A549 (cell line): ENCODE results near the gene TEX9. TPM values are rescaled to one million over a fixed set of nuclear protein-coding genes. Genes with fewer than 3 reads are reported as not detected.
A peak's percentile ranks its signal among the peaks of the same experiment; 100 is the strongest.

Source experiments
- ATAC-seq, 2 experiments: fragments of 200-7000 bp in 1 of 2; fragments of >200 bp in 1 of 2; cut with Nextera tagmentation in 1 of 2; cut with Tn5 transposase in 1 of 2; 3 replicates each; pipeline versions ENCODE4 v1.8.0 to v1.9.1; 2018 to 2020; ENCODE audit warnings: mild to moderate bottlenecking in 1 of 2, moderate library complexity in 1 of 2
- CTCF ChIA-PET: fragments of 300-600 bp; sonication (Branson Sonifier 250); formaldehyde crosslinking; extraction: SDS; loops from one replicate; lab custom pipeline; 2021; ENCODE audit warnings: antibody characterized with exemption, inconsistent platforms; lab: Yijun Ruan, JAX
- POLR2A ChIA-PET: fragments of 350-600 bp; formaldehyde crosslinking; extraction: SDS; loops from one replicate; lab custom pipeline; 2021; ENCODE audit warnings: antibody characterized with exemption, inconsistent platforms; lab: Yijun Ruan, JAX
- DNase-seq, 2 experiments: peaks; one replicate each; pipeline versions ENCODE4 v3.0.0 to v3.0.0-alpha.2; 2011 to 2016; ENCODE audit warnings: low read depth in 1 of 2, low spot score in 1 of 2
- FAIRE-seq: peaks from 2 replicates; lab custom pipeline; 2011; peaks lifted over from hg19 to GRCh38; lab: Jason Lieb, UNC
- H3K27ac ChIP-seq, 2 experiments: fragments of >200 bp; sonication (Bioruptor Twin); formaldehyde crosslinking; 3 replicates each; pipeline ENCODE4 v1.5.1; 2016 to 2017
- H3K4me1 ChIP-seq: fragments of >200 bp; sonication (Bioruptor Twin); formaldehyde crosslinking; 3 replicates; pipeline ENCODE4 v1.6.1; 2016
- H3K4me2 ChIP-seq: fragments of >200 bp; sonication (Bioruptor Twin); formaldehyde crosslinking; 3 replicates; pipeline ENCODE4 v1.6.1; 2016
- H3K4me3 ChIP-seq: fragments of >200 bp; sonication (Bioruptor Twin); formaldehyde crosslinking; 3 replicates; pipeline ENCODE4 v1.5.1; 2016
- H3K9me3 ChIP-seq: fragments of >200 bp; sonication (Bioruptor Twin); formaldehyde crosslinking; 3 replicates; pipeline ENCODE4 v1.6.1; 2016
- BHLHE40 ChIP-seq: IDR thresholded peaks from 2 replicates; pipeline ENCODE4 v1.6.1; 2012; ENCODE audit warnings: low read depth, low read length, inconsistent platforms
- CEBPB ChIP-seq, 2 experiments: fragments of >200 bp in 1 of 2; sonication (Bioruptor Twin) in 1 of 2; formaldehyde crosslinking in 1 of 2; IDR thresholded peaks; 2 replicates each; pipeline ENCODE4 v1.6.1; 2012 to 2016
- CHD4 ChIP-seq: fragments of 200-600 bp; sonication (generic); IDR thresholded peaks from 2 replicates; pipeline ENCODE4 v1.6.1; 2016; ENCODE audit warnings: antibody characterized with exemption, mild to moderate bottlenecking, borderline replicate concordance
- EHF ChIP-seq: fragments of 250-450 bp; sonication (Bioruptor Pico); IDR thresholded peaks from 2 replicates; pipeline ENCODE4 v1.5.0; 2020; ENCODE audit warnings: mild to moderate bottlenecking
- FOSB ChIP-seq: fragments of 250-450 bp; sonication (Bioruptor Pico); IDR thresholded peaks from 2 replicates; pipeline ENCODE4 v1.5.0; 2020; ENCODE audit warnings: mild to moderate bottlenecking, moderate library complexity
- FOSL2 ChIP-seq, 2 experiments: fragments of 450-650 bp in 1 of 2; fragments of >200 bp in 1 of 2; sonication (Bioruptor Twin) in 1 of 2; formaldehyde crosslinking; IDR thresholded peaks; 2 replicates each; pipeline versions ENCODE4 v1.5.0 to v1.6.1; 2016 to 2020; ENCODE audit warnings: mild to moderate bottlenecking in 1 of 2, moderate library complexity in 1 of 2
- HEYL ChIP-seq: fragments of 250-450 bp; sonication (Bioruptor Pico); IDR thresholded peaks from 2 replicates; pipeline ENCODE4 v1.8.0; 2021; ENCODE audit warnings: mild to moderate bottlenecking, moderate library complexity
- HOXB13 ChIP-seq: fragments of 250-450 bp; sonication (Bioruptor Pico); IDR thresholded peaks from 2 replicates; pipeline ENCODE4 v1.5.0; 2020; ENCODE audit warnings: low read depth, mild to moderate bottlenecking, moderate library complexity
- JUN ChIP-seq, 2 experiments: fragments of >200 bp; sonication (Bioruptor Twin); formaldehyde crosslinking; IDR thresholded peaks; 2 replicates in 1 of 2; 3 replicates in 1 of 2; pipeline ENCODE4 v1.6.1; 2016 to 2017
- KDM5A ChIP-seq: fragments of 200-600 bp; sonication (generic); IDR thresholded peaks from 2 replicates; pipeline ENCODE4 v1.6.1; 2016; ENCODE audit warnings: antibody characterized with exemption, mild to moderate bottlenecking
- MAZ ChIP-seq: fragments of 150-350 bp; IDR thresholded peaks from 2 replicates; pipeline ENCODE4 v1.6.1; 2014; ENCODE audit warnings: antibody characterized with exemption, low read depth, low read length, borderline replicate concordance
- NR3C1 ChIP-seq: fragments of >200 bp; sonication (Bioruptor Twin); formaldehyde crosslinking; IDR thresholded peaks from 3 replicates; pipeline ENCODE4 v1.6.1; 2017
- POLR2AphosphoS2 ChIP-seq: conservative IDR thresholded peaks from 2 replicates; pipeline ENCODE4 v1.6.1; 2012; ENCODE audit warnings: low read length, improper control_type of control experiment, inconsistent platforms
- RAD21 ChIP-seq, 2 experiments: fragments of >200 bp in 1 of 2; sonication (Bioruptor Twin) in 1 of 2; formaldehyde crosslinking in 1 of 2; IDR thresholded peaks in 1 of 2; conservative IDR thresholded peaks in 1 of 2; 2 replicates in 1 of 2; 3 replicates in 1 of 2; pipeline ENCODE4 v1.6.1; 2012 to 2018; ENCODE audit warnings: inconsistent platforms in 1 of 2
- RCOR1 ChIP-seq: fragments of 150-350 bp; IDR thresholded peaks from 2 replicates; pipeline ENCODE4 v1.6.1; 2014; ENCODE audit warnings: antibody characterized with exemption, low read length, low read depth
- RNF2 ChIP-seq: fragments of 200-600 bp; sonication (generic); IDR thresholded peaks from 2 replicates; pipeline ENCODE4 v1.6.1; 2016; ENCODE audit warnings: low read depth, mild to moderate bottlenecking, antibody characterized with exemption, moderate library complexity, borderline replicate concordance
- SMC3 ChIP-seq: fragments of >200 bp; sonication (Bioruptor Twin); formaldehyde crosslinking; IDR thresholded peaks from 3 replicates; pipeline ENCODE4 v1.6.1; 2018; ENCODE audit warnings: inconsistent platforms
- ZFP36 ChIP-seq: fragments of 450-650 bp; IDR thresholded peaks from 2 replicates; pipeline ENCODE4 v1.6.1; 2014; ENCODE audit warnings: borderline replicate concordance; ENCODE audit not compliant: partially characterized antibody
- ZSCAN20 ChIP-seq: fragments of 250-450 bp; sonication (Bioruptor Pico); IDR thresholded peaks from 2 replicates; pipeline ENCODE4 v1.8.0; 2022; ENCODE audit warnings: mild to moderate bottlenecking, moderate library complexity
- WGBS: methylation state at CpG from one replicate; pipeline ENCODE4 v1.1.6; 2017; ENCODE audit errors: missing lambda C conversion rate; 5-methylcytosine and 5-hydroxymethylcytosine counted together
- polyA plus RNA-seq, 4 experiments: library from polyadenylated mRNA; depleted of rRNA in 3 of 4; stranded (reverse); fragments of >200 nt; fragmentation: RNase III in 1 of 4; extraction: RNeasy Plus Mini Kit Qiagen cat#74134 plus additional on column Dnase treatment in 1 of 4; gene quantifications; 2 replicates in 3 of 4; 3 replicates in 1 of 4; pipeline ENCODE4 v1.2.3, GENCODE V29; 2011 to 2017
- TF ChIP-seq, protein P1 (sequence below): IDR thresholded peaks from 2 replicates; pipeline ENCODE4 v1.6.1; 2012
- TF ChIP-seq, protein P2 (sequence below): fragments of >200 bp; sonication (Bioruptor Twin); formaldehyde crosslinking; IDR thresholded peaks from 3 replicates; pipeline ENCODE4 v1.5.1; 2016
- TF ChIP-seq, protein P3 (sequence below): fragments of 250-450 bp; sonication (Bioruptor Pico); IDR thresholded peaks from 2 replicates; pipeline ENCODE4 v1.5.0; 2021; ENCODE audit warnings: mild to moderate bottlenecking, moderate library complexity, borderline replicate concordance

The TEX9 gene
- polyA plus RNA-seq, 2 of the 4 experiments (the other 2 are of a cell fraction): 7.7 to 13.3 TPM

DNA sequence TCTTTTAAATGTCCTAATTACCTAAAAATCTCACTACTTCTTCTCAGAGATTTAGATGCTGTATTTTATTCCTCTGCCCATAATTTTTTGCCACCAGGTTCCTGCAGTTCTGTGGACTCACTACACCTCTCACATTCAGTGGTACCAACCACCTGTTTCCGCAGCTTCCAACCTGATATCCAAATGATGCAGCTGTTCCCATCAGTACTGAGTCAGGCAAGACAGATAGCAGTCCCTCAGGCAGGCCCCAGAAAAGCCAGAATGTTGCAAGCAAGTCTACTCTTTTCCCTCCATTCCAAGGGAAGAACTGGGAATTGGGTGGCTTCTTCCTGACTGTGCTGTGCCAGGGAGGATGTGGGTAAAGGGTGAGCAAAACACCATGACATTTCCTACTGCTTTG lies 60.8 kb downstream of the TEX9 start:
- Histone ChIP-seq H3K9me3 (no peaks in the 10 kb centered on the region), H3K4me2 (no peak overlapping the region), H3K4me3 (no peak overlapping the region), H3K4me1 (no peaks in the 10 kb centered on the region), H3K27ac (no peak overlapping the region)
- no peak for FAIRE-seq
- ChIA-PET CTCF (interaction anchor here (0.6 to 7.2 kb wide), 4 partner anchors 11 to 409 kb away, joined by 3 to 45 read pairs (median 4); no protein-coding TSS in a partner anchor), POLR2A (no interaction called here)
- no peak for ATAC-seq
- DNase-seq: no peak
- TF ChIP-seq ZFP36: no peak
- WGBS: 97% methylated on average over 1 of the region's 1 CpG

DNA sequence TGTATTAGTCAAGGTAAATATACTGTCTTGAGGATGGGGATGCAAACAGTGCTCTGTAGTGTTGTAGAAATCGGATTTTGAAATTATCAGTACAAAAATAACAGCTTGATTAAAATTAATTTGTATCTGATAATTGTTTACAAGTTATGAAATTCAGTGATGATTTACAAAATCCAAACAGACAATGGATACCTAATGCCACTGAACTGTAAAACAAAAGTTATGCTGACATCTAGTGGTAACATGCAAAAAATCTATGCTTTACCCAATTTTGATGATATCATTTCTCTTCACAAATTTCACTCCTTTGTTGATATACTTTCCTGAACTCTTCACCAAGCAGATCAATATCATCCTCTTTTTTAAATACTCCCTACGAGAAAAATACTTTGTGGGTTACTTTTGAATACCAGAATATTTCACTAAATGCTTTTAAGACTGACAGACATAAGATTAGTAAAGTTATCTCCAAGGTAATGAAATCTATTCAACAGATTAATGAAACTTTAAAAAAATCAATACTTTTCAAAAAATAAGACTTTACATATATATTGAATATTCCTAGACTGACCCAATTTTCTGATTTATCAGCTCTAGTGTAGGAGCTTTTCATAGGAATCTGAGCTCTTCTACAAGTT lies 63.7 kb downstream of the TEX9 start:
- peak; percentile 99 for FAIRE-seq

DNA sequence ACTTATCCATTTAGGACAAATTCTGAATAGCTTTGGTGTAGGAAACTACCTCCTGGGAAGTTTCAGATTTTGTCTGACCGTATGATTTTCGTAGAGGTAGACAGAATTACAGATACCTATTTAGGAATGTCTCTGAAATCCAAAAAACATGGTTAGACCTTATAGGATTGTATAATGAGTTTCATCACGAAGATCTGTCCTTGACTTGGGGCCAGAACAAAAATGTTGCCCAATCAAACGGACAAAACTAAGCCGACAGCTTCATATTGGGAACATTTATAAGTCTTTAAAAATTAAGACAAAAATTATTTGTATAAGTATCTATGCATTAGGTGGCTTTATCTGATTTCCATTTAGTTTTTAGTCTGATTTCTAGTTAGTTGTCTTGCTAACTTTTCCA lies 67.1 kb downstream of the TEX9 start:
- ChIA-PET CTCF (interaction anchor here (1.3 kb wide), 1 partner anchor 187 kb away, joined by 3 read pairs; no protein-coding TSS in a partner anchor), POLR2A (no interaction called here)
- no peak overlapping the region for H3K4me2 ChIP-seq
- no peak overlapping the region for H3K4me3 ChIP-seq
- DNase-seq (no peak), ATAC-seq (no peak), FAIRE-seq (no peak)
- no peaks in the 10 kb centered on the region for H3K9me3 ChIP-seq
- H3K4me1 ChIP-seq: no peaks in the 10 kb centered on the region
- WGBS: 85% methylated on average over 5 of the region's 5 CpGs
- no peak overlapping the region for H3K27ac ChIP-seq
- no peak for TF ChIP-seq ZSCAN20
- TF ChIP-seq, protein P1, sequence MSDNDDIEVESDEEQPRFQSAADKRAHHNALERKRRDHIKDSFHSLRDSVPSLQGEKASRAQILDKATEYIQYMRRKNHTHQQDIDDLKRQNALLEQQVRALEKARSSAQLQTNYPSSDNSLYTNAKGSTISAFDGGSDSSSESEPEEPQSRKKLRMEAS: no peak
- TF ChIP-seq HEYL (CRISPR knock-in tag): no peak

More for the DNA sequence above, 63.7 kb downstream of the TEX9 start:
- under 1% methylated on average over 2 of the region's 2 CpGs for WGBS
- Histone ChIP-seq H3K4me2 (no peak overlapping the region), H3K4me1 (no peaks in the 10 kb centered on the region), H3K27ac (no peak overlapping the region), H3K4me3 (no peak overlapping the region), H3K9me3 (no peaks in the 10 kb centered on the region)
- peak; percentile 76; a peak in 5 of 6 replicates for ATAC-seq
- peak; percentile 45 to 47 for DNase-seq
- ChIA-PET POLR2A (no interaction called here), CTCF (interaction anchor here (0.5 to 7.2 kb wide), 22 partner anchors 9 to 790 kb away, joined by 3 to 45 read pairs (median 4); no protein-coding TSS in a partner anchor)
- TF ChIP-seq RAD21 (conservative IDR thresholded peaks at IDR 0.05 in 1 of 2, IDR thresholded peaks at IDR 0.05 in 1 of 2) (peak; percentile 82 to 83), SMC3 (peak; percentile 54), FOSL2 (IDR thresholded peaks at IDR 0.05) (no peak), FOSL2 (CRISPR knock-in tag; IDR thresholded peaks at IDR 0.05) (no peak), RNF2 (no peak)
- TF ChIP-seq, protein P2, sequence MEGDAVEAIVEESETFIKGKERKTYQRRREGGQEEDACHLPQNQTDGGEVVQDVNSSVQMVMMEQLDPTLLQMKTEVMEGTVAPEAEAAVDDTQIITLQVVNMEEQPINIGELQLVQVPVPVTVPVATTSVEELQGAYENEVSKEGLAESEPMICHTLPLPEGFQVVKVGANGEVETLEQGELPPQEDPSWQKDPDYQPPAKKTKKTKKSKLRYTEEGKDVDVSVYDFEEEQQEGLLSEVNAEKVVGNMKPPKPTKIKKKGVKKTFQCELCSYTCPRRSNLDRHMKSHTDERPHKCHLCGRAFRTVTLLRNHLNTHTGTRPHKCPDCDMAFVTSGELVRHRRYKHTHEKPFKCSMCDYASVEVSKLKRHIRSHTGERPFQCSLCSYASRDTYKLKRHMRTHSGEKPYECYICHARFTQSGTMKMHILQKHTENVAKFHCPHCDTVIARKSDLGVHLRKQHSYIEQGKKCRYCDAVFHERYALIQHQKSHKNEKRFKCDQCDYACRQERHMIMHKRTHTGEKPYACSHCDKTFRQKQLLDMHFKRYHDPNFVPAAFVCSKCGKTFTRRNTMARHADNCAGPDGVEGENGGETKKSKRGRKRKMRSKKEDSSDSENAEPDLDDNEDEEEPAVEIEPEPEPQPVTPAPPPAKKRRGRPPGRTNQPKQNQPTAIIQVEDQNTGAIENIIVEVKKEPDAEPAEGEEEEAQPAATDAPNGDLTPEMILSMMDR: peak; percentile 80

DNA sequence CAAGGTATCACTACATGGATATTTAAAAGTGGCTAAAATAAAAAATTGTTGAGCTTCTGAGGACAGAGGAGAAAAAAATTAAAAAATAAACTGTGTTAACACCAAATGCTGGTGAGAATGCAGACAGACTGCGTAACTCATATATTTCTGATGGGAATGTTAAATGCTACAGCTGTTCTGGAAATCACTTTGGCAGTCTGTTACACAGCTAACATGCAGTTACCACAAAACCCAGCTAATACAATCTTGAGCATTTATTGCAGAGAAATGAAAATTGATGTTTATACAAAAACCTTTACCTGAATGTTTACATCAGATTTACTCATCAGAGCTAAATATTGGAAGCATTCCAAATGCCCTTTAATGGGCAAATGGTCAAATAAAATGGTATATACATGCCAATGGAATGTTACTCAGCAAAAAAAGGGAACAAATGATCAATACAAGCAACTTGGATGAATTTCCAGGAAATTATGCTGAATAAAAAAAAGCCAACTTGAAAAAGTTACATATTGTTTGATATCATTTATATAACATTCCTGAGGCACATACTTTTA lies 75.1 kb downstream of the TEX9 start:
- ChIA-PET POLR2A (no interaction called here), CTCF (interaction anchor here (0.8 to 1.1 kb wide), 4 partner anchors 14 to 195 kb away, joined by 3 to 4 read pairs (median 4); no protein-coding TSS in a partner anchor)
- Histone ChIP-seq H3K4me2 (no peak overlapping the region), H3K4me1 (no peaks in the 10 kb centered on the region), H3K9me3 (no peaks in the 10 kb centered on the region), H3K27ac (no peak overlapping the region), H3K4me3 (no peak overlapping the region)
- DNase-seq (no peak), FAIRE-seq (peak; percentile 18), ATAC-seq (no peak)
- WGBS: 98% methylated on average over 1 of the region's 1 CpG
- no peak for TF ChIP-seq NR3C1
- TF ChIP-seq, protein P2: no peak
- TF ChIP-seq EHF (CRISPR knock-in tag): no peak
- no peak for TF ChIP-seq HOXB13 (CRISPR knock-in tag)
- TF ChIP-seq CEBPB (IDR thresholded peaks at IDR 0.05): no peak
- no peak for TF ChIP-seq RCOR1
- no peak for TF ChIP-seq POLR2AphosphoS2
- TF ChIP-seq JUN (IDR thresholded peaks at IDR 0.05): no peak
- TF ChIP-seq KDM5A: no peak
- no peak for TF ChIP-seq MAZ
- TF ChIP-seq FOSL2 (IDR thresholded peaks at IDR 0.05): no peak
- no peak for TF ChIP-seq FOSL2 (CRISPR knock-in tag; IDR thresholded peaks at IDR 0.05)
- TF ChIP-seq CHD4: no peak
- TF ChIP-seq BHLHE40: no peak
- TF ChIP-seq, protein P3, sequence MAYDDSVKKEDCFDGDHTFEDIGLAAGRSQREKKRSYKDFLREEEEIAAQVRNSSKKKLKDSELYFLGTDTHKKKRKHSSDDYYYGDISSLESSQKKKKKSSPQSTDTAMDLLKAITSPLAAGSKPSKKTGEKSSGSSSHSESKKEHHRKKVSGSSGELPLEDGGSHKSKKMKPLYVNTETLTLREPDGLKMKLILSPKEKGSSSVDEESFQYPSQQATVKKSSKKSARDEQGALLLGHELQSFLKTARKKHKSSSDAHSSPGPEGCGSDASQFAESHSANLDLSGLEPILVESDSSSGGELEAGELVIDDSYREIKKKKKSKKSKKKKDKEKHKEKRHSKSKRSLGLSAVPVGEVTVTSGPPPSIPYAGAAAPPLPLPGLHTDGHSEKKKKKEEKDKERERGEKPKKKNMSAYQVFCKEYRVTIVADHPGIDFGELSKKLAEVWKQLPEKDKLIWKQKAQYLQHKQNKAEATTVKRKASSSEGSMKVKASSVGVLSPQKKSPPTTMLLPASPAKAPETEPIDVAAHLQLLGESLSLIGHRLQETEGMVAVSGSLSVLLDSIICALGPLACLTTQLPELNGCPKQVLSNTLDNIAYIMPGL (CRISPR knock-in tag): no peak
- no peak for TF ChIP-seq FOSB (CRISPR knock-in tag)
